H54 (cell line): ENCODE results near the gene C4orf17.

Source experiments
- DNase-seq: peaks from one replicate; pipeline ENCODE4 v3.0.0; 2011; ENCODE audit warnings: low spot score, mixed read lengths; ENCODE audit not compliant: insufficient read length
- FAIRE-seq: peaks from 3 replicates; lab custom pipeline; 2011; peaks lifted over from hg19 to GRCh38; lab: Jason Lieb, UNC
- POLR2A ChIP-seq: IDR thresholded peaks from 2 replicates; pipeline ENCODE4 v1.6.1; 2011; ENCODE audit warnings: low read depth, mild to moderate bottlenecking, low read length

C4orf17 gene

DNA sequence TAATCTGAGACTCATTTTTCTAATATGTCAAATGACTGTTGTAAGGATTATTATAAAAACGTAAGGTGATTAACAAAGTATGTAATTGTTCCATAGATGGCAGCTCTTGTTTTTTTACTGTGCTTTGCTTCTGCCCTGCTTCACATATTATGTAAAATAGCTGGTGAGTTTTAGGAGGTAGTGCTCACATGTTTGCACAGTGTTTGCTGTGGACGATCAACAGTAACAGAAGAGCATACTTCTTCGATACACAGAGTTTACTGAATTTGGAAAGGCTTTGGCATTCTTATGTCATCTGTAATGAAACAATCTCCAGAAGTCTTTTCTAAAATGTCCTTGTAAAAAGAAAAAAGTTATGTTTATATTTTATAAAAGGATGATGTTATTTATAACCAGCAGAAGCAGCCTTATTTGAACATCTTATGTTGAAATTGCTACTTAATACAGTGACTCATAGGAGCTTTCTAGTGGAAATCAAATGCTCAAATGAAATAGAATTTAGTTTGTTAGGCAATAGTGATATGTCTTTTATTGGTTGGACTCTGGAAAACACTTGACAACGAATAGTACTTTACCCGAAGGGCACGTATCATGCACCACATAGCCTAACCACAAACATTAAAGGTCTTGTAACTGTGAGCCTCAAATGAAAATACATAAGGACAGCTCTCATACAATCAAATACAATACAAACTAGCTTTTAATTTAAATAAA is 61.9 kb downstream of the C4orf17 start:
- no peak for FAIRE-seq
- TF ChIP-seq POLR2A: no peak

DNA sequence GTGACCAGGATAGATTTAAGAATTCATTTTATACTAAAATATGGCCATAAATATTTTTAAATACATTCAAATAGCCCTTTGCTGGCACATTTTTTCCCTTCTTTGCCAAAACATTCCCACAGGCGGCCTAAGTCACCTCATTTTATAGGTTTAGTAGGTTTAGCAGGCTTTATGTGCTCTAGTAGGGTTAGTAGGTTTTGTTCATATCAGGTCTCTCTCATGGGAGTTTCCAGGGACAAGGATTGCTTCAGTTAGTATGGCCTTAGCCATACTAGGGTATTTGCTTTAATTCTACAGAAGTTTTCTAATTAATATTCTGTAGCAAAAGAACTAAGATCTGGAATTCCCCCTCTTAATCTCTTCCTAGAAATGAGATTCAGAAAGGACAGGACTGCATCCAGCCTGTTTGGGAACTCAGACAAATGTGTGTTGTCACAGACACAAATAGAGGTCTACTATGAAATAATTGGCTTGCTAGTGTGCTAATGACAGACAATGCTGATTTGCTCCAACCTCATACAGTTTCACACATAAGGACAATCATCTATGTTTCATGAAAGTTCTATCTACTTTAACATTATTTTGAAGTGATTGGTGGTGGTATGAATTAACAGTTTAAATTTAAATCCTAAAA is 63.0 kb downstream of the C4orf17 start:
- FAIRE-seq: no peak
- no peak for DNase-seq
- TF ChIP-seq POLR2A: no peak

More for the DNA sequence above, 61.9 kb downstream of the C4orf17 start:
- DNase-seq: no peak

DNA sequence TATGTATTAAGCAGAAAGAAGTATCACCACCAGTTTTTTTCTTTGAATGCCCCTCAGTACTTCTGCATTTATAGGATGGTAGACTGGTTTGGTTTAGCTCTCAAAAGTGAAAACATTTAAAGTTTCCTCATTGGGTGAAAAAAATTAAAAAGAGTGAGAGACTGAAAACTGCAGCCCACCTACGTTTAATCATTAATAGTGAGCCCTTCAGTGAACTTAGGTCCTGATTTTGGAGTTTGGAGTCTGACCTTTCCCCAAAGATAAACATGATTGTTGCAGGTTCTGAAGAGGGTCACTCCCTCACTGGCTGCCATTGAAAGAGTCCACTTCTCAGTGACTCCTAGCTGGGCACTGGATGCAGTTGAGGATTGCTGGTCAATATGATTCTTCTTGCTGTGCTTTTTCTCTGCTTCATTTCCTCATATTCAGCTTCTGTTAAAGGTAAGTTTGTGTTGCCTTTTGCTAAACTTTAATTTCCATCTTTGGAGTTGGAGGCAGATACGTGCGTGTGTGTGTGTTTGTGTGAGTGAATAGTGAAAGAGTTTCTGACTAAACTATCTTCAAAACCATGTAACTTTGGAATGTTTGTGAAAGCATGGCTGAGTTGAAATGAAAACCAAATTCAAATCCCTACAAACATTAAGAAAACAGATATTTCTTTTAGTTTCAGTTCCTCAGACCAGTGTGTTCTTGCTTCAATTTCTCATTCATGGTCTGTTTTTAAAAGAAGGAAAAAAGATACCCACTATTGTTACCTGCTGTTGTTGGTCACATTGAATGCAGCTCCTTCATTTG is 63.9 kb downstream of the C4orf17 start, which contains the start of gene MTTP:
TSS of gene MTTP (plus strand) at position 295 of the 795 bp plus-strand sequence. CDS start at position 381, 86 bp downstream.
- DNase-seq (no peak), FAIRE-seq (no peak)
- TF ChIP-seq POLR2A: no peak

DNA sequence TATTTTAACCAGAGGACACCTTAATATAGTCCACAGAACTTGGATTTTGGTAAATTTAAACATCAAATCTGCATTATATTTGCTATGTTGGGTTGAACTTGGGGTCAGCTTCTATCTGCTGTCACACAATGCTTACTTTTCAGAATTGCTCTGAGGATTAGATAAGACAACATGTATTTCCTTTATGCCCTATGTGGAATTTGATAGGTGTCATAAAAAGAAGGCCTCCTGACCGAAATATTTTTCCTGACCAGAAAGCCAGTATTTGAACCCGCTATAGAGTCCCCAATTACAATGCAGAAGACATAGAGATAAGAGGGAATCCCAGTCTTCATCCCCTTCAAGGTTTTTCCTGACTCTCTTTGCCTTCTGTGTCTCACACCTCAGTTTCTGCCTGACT is 67.9 kb downstream of the C4orf17 start:
- DNase-seq (no peak), FAIRE-seq (no peak)
- no peak for TF ChIP-seq POLR2A

DNA sequence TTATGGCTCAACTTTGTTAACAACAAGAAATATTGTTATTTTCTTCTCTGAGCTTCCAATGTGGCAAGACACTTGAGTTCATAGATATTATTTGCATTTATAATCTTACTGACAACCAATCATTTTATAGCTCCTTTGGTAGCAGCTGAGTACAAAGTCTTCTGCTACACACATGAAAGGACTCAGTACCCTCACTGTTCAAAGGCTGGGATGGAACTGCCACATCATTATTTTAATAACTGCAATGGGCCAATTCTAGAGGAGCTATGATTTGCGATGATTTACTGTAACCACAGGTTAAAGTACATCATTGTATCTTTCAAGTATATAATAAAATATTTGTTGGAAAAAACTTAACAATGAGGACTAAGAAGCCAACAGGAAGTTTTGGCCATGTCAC is 74.7 kb downstream of the C4orf17 start:
- no peak for TF ChIP-seq POLR2A
- no peak for FAIRE-seq
- DNase-seq: no peak

DNA sequence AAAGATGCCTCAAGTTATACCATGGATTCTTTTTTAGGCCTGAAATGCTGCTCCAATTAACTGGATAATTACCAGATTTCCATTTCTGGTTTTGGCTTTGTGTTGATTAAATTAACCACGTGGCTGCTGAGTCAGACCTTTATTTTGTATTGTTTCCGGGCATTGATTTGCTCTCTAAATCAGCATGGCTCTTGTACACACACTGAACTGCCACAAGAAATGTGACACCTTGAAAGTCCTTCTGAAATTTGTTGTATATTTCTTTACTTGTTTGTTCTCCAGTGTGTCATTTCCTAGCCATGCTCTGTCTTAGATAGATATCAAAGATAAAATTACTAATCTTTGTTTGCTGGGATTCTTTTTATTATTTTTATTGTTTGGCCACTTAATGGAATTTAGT is 75.5 kb downstream of the C4orf17 start:
- DNase-seq (no peak), FAIRE-seq (no peak)
- TF ChIP-seq POLR2A: no peak

DNA sequence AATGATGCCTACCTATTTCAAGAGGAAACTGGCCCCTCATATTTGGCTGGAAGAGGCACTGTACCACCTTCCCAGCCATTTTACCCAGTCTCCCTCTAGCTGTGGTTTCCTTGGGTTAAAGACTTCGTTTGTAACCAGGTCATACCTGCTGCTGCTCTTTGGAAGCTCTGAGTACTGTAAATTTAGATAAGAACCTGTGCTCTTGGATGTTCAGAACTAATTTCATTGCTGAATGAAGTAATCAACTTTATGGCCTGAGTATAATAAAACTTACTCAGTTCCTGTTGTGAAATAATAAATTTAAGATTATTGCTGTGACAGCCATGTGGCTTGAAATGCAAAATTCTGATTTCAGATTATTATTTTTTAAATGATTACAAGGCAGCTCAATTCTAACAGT is 76.0 kb downstream of the C4orf17 start:
- FAIRE-seq (no peak), DNase-seq (no peak)
- TF ChIP-seq POLR2A: no peak

DNA sequence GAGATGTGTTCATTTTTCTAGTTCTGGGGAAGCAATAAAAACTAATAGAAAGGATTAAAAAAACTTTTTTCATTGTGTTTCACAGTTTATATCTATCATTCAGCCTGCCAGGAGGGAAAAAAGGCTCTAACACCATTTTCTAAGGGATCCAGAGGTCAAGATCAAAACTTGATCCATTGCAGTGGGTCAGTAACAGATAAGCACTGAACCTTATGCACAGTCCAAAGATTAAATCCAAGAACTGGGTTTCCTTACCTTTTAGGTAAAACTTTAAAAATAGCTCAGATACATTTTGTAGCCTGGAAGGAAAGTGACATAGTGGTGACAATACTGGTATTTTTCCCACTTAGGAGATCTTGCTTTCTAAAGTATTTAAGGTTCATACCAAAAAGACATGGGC is 76.5 kb downstream of the C4orf17 start:
- FAIRE-seq (no peak), DNase-seq (no peak)
- TF ChIP-seq POLR2A: no peak

DNA sequence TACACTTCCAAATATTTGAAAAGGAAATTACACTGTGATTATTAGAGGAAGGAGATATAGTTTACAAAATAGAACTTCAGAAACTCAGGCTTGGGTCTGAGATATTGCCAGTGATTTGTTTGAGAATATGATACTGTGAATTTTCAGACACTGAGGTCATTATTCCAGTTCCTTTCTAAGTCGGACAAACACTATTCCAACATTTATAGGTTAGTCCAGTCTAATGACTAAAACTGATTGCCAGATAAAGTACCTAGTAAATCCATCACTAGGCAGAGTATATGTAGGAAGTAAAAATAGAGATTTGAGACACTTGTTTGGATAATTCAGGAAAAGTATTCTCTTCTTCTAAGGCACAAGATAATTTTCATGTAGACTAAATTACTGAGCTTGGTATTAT is 77.0 kb downstream of the C4orf17 start:
- DNase-seq (no peak), FAIRE-seq (no peak)
- TF ChIP-seq POLR2A: no peak

DNA sequence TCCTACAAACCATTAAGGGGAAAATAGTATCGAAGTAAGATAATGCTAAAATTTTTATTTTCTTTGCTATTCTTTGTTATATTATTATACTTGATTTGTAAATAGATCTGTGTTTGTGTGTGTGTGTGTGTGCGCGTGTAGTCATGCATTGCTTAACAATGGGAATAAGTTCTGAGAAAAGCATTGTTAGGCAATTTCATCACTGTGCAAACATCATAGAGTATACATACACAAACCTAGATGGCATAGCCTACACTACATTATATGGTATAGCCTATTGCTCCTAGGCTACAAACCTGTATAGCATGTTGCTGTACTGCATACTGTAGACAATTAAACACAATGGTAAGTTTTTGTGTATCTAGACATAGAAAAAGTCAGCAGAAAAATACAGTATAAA is 80.9 kb downstream of the C4orf17 start:
- DNase-seq: no peak
- no peak for FAIRE-seq
- TF ChIP-seq POLR2A: no peak
